A673 (cell line): ENCODE data around the gene CYP11A1. TPM values are rescaled to one million over a fixed set of nuclear protein-coding genes. Genes with fewer than 3 reads are reported as not detected.
A peak's percentile ranks its signal among the peaks of the same experiment; 100 is the strongest.

Experiments
- BruUV-seq: library from RNA; stranded (reverse); fragments of 400-500 nt; replicated peaks from 2 replicates; lab custom pipeline; 2021; lab: Mats Ljungman, UMichigan
- CTCF ChIA-PET: fragments of 300-600 bp; sonication (Branson Sonifier 250); formaldehyde crosslinking; loops from one replicate; lab custom pipeline; 2022; ENCODE audit warnings: antibody characterized with exemption; lab: Charles Lee
- POLR2A ChIA-PET: fragments of 300-600 bp; sonication (Branson Sonifier 250); formaldehyde crosslinking; loops from one replicate; lab custom pipeline; 2022; ENCODE audit warnings: antibody characterized with exemption; ENCODE audit not compliant: low non-redundant PET; lab: Charles Lee
- DNase-seq: peaks from one replicate; pipeline ENCODE4 v3.0.0-alpha.2; 2015; ENCODE audit warnings: low spot score
- H3K27ac ChIP-seq: fragments of 200-600 bp; sonication (generic); 2 replicates; pipeline ENCODE4 v1.5.1; 2016; ENCODE audit warnings: mixed run types, low read depth, mild to moderate bottlenecking, mixed read lengths, antibody characterized with exemption, low read length; ENCODE audit not compliant: poor library complexity, severe bottlenecking
- H3K27me3 ChIP-seq: fragments of 200-600 bp; sonication (generic); replicated peaks from 2 replicates; pipeline ENCODE4 v1.6.1; 2017; ENCODE audit warnings: mixed run types, low read depth, mild to moderate bottlenecking, mixed read lengths, antibody characterized with exemption, low read length; ENCODE audit not compliant: insufficient read depth, poor library complexity
- H3K36me3 ChIP-seq: fragments of 200-600 bp; sonication (generic); 2 replicates; pipeline ENCODE4 v1.6.1; 2016; ENCODE audit warnings: mixed run types, mild to moderate bottlenecking, mixed read lengths, antibody characterized with exemption, low read length; ENCODE audit not compliant: insufficient read depth, poor library complexity, severe bottlenecking
- H3K4me1 ChIP-seq: fragments of 200-600 bp; sonication (generic); 2 replicates; pipeline ENCODE4 v1.6.1; 2017; ENCODE audit warnings: mixed run types, mild to moderate bottlenecking, mixed read lengths, antibody characterized with exemption, low read length; ENCODE audit not compliant: insufficient read depth, poor library complexity, severe bottlenecking
- H3K4me3 ChIP-seq: fragments of 200-600 bp; sonication (generic); 2 replicates; pipeline ENCODE4 v1.5.1; 2016; ENCODE audit warnings: low read depth, mixed run types, mild to moderate bottlenecking, mixed read lengths, low read length; ENCODE audit not compliant: poor library complexity, severe bottlenecking
- H3K9me3 ChIP-seq: fragments of 200-600 bp; sonication (generic); 2 replicates; pipeline ENCODE4 v1.6.1; 2016; ENCODE audit warnings: mixed run types, low read depth, mild to moderate bottlenecking, mixed read lengths, antibody characterized with exemption, low read length; ENCODE audit not compliant: poor library complexity, severe bottlenecking
- EZH2 ChIP-seq: fragments of 200-600 bp; sonication (generic); IDR thresholded peaks from 2 replicates; pipeline ENCODE4 v1.6.1; 2017; ENCODE audit warnings: borderline replicate concordance, low read depth, mild to moderate bottlenecking, mixed read lengths, antibody characterized with exemption, low read length; ENCODE audit not compliant: poor library complexity, severe bottlenecking
- intact Hi-C: fragments of 100-400 bp; cut with micrococcal nuclease; formaldehyde crosslinking; loops from one replicate; pipeline ENCODE4 v1.10.0; 2022; ENCODE audit not compliant: unreplicated experiment
- total RNA-seq: library from RNA; stranded (reverse); gene quantifications from 2 replicates; pipeline ENCODE4 v1.2.3, GENCODE V29; 2021
- TF ChIP-seq, protein P1 (sequence below): fragments of 300-800, 200-600 bp; sonication (generic); conservative IDR thresholded peaks from 2 replicates; pipeline ENCODE4 v1.5.1; 2017; ENCODE audit warnings: low read depth, mild to moderate bottlenecking, antibody characterized with exemption, low read length, moderate library complexity, mixed read lengths

CYP11A1 gene
- total RNA-seq, 1 experiment from 2014 or later, result not detected

DNA sequence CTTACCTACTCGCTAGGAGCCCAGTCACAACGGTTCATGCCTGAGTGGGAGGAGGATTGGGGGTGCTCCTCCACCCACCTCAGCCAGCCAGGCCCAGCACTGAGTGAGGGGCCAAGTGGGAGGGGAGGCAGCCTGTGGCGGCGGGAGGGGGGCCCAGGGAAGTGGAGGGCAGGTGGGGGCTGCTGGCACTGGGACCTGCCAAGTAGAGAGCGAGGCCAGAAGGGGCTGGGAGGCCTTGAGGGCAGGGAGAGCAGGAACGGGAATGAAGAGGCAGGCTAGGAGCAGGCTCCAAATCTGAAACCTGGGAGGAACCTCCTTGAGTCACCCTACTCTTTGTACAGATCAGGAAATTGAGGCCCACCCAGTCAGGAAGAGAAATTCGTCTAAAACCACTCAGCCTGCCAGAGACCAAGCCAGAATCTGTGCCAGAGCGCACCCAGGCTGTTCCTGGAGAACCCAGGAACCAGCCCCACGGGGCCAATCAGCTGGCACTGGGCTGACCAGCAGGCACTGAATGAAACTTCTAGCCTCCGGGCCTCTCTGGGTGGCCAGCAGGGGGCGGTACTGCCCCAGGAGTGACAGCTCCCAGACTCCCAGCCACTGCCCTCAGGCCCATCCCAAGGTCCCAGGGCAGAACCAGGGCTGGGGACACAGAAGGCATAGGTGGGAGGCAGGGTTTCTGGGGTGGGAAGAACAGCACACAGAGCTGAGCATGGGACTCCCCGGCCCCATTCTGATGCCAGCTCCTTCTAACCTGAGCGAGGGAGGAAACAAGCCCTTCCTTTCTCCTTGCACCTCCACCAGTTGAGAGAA lies 14.8 kb upstream of the CYP11A1 start:
- ChIA-PET POLR2A (no interaction called here), CTCF (interaction anchor here (0.6 to 1.5 kb wide), 7 partner anchors 13 to 107 kb away, joined by 3 to 8 read pairs (median 4); no protein-coding TSS in a partner anchor)
- Histone ChIP-seq H3K9me3 (no peaks in the 10 kb centered on the region), H3K36me3 (no peaks in the 10 kb centered on the region), H3K27ac (no peak overlapping the region), H3K27me3 (no peaks in the 10 kb centered on the region), H3K4me3 (no peak overlapping the region), H3K4me1 (no peaks in the 10 kb centered on the region)
- intact Hi-C loops, result loop anchor here (1.0 kb wide), 1 partner anchor 56 kb away; no protein-coding TSS in a partner anchor
- no TSS peak for BruUV-seq
- TF ChIP-seq EZH2, result no peak
- TF ChIP-seq, protein P1, sequence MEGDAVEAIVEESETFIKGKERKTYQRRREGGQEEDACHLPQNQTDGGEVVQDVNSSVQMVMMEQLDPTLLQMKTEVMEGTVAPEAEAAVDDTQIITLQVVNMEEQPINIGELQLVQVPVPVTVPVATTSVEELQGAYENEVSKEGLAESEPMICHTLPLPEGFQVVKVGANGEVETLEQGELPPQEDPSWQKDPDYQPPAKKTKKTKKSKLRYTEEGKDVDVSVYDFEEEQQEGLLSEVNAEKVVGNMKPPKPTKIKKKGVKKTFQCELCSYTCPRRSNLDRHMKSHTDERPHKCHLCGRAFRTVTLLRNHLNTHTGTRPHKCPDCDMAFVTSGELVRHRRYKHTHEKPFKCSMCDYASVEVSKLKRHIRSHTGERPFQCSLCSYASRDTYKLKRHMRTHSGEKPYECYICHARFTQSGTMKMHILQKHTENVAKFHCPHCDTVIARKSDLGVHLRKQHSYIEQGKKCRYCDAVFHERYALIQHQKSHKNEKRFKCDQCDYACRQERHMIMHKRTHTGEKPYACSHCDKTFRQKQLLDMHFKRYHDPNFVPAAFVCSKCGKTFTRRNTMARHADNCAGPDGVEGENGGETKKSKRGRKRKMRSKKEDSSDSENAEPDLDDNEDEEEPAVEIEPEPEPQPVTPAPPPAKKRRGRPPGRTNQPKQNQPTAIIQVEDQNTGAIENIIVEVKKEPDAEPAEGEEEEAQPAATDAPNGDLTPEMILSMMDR, result peak; percentile 97
- peak; percentile 78 for DNase-seq

DNA sequence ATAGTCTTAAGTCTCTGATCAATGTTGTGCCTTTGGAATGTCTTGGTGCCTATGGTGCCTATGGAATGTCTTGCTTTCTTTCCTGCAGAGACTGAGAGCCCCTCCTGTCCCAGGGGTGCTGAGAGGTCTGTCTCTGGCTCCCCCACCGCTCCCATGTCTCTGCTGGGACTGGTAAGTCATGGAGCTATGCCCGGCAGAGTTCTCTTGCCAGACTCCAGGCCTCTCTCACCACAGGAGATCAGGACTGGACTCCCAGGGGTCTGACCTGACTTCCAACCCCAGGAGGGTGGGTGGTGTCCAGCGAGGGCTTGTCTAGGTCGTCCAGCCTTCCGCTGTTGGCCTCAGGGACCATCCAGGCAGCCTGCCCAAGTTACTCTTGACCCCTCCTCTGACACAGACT lies 14.0 kb upstream of the CYP11A1 start:
- Histone ChIP-seq H3K9me3 (no peaks in the 10 kb centered on the region), H3K4me3 (no peak overlapping the region), H3K27ac (no peak overlapping the region), H3K27me3 (no peaks in the 10 kb centered on the region), H3K36me3 (no peaks in the 10 kb centered on the region), H3K4me1 (no peaks in the 10 kb centered on the region)
- ChIA-PET POLR2A (no interaction called here), CTCF (interaction anchor here (0.7 to 1.5 kb wide), 3 partner anchors 50 to 108 kb away, joined by 7 to 10 read pairs (median 8); no protein-coding TSS in a partner anchor)
- BruUV-seq, result no TSS peak
- no peak for DNase-seq
- intact Hi-C loops, result no loop called here
- TF ChIP-seq, protein P1, result no peak
- no peak for TF ChIP-seq EZH2

DNA sequence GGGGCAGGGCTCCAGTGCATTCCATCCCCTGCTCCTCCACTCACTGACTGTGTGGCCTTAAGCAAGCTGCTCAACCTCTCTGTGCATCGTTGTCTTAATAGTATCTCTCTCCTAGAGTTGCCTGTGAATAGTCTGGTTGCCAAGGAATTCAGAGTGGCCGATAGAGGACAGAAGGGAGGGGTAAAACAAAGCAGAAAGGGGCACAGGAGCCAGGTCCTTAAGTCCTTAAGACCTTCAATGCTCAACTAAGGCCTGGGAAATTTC lies 13.7 kb upstream of the CYP11A1 start:
- no peaks in the 10 kb centered on the region for H3K9me3 ChIP-seq
- no peaks in the 10 kb centered on the region for H3K36me3 ChIP-seq
- H3K4me1 ChIP-seq, result no peaks in the 10 kb centered on the region
- H3K4me3 ChIP-seq, result no peak overlapping the region
- TF ChIP-seq EZH2, result no peak
- TF ChIP-seq, protein P1, result no peak
- DNase-seq, result no peak
- no TSS peak for BruUV-seq
- no peaks in the 10 kb centered on the region for H3K27me3 ChIP-seq
- CTCF ChIA-PET, result interaction anchor here (0.7 to 1.5 kb wide), 3 partner anchors 51 to 108 kb away, joined by 7 to 10 read pairs (median 8); no protein-coding TSS in a partner anchor
- intact Hi-C loops, result no loop called here
- H3K27ac ChIP-seq, result no peak overlapping the region
- POLR2A ChIA-PET, result no interaction called here
